Measurements from ENCODE around the gene ZSCAN25. TPM values are rescaled to one million over a fixed set of nuclear protein-coding genes. Genes with fewer than 3 reads are reported as not detected.

The ZSCAN25 gene
- total and polyA plus RNA-seq, 2 of the 13 experiments (the other 11 are each of a cell fraction or from before 2014, with no cell fraction given), result 12.1 to 16.8 TPM

DNA sequence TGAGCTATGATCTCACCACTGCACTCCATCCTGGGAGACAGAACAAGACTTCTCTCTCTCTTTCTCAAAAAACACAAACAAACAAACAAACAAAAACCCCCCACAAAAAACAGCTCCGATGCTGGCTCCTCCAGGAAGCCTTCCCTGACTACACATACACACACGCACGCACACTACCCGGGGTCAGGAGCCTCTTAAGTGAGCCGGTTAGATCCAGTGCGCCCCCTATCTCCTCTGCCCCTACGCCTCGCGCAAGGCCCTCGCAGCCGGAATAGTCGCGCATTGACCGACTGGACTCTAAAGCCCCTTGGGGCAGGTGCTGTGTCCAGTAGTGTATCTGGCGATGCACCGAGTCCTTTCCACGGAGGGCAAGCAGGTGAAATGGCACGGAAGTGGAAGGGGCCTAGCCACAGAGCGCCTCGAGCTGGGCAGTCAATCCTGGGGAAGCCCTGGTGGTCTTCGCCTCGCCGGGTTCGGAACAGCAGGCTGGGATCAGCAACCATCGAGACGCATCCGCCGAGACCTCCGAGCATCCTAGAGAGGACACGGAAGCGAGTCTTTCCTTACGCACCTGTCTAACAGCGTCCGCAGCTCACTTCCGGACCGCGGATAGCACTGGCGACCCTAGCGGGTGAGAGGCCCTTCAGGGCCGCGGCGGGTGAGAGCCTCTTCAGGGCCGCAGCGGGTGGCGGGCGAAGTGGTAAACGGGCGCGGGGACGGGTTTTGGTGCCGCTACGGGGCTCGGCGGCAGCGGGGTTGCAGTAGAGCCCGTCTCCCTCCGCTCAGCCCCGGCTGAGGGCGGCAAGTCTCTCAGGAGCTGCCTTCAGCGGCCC is at the start of gene ZSCAN25 (continued):
- TF ChIP-seq, protein P1, sequence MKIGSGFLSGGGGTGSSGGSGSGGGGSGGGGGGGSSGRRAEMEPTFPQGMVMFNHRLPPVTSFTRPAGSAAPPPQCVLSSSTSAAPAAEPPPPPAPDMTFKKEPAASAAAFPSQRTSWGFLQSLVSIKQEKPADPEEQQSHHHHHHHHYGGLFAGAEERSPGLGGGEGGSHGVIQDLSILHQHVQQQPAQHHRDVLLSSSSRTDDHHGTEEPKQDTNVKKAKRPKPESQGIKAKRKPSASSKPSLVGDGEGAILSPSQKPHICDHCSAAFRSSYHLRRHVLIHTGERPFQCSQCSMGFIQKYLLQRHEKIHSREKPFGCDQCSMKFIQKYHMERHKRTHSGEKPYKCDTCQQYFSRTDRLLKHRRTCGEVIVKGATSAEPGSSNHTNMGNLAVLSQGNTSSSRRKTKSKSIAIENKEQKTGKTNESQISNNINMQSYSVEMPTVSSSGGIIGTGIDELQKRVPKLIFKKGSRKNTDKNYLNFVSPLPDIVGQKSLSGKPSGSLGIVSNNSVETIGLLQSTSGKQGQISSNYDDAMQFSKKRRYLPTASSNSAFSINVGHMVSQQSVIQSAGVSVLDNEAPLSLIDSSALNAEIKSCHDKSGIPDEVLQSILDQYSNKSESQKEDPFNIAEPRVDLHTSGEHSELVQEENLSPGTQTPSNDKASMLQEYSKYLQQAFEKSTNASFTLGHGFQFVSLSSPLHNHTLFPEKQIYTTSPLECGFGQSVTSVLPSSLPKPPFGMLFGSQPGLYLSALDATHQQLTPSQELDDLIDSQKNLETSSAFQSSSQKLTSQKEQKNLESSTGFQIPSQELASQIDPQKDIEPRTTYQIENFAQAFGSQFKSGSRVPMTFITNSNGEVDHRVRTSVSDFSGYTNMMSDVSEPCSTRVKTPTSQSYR (CRISPR knock-in tag; IDR thresholded peaks at IDR 0.05; ENCODE audit: borderline replicate concordance), result peak; percentile 8; the same call in 1 of the 2 replicates
- TF ChIP-seq ZFAT (CRISPR knock-in tag; conservative IDR thresholded peaks at IDR 0.05) (no peak; the same call in 1 of the 2 replicates), TARDBP (CRISPR knock-in tag; IDR thresholded peaks at IDR 0.05) (peak; percentile 91), ZSCAN30 (CRISPR knock-in tag; IDR thresholded peaks at IDR 0.05) (no peak), KLF13 (CRISPR knock-in tag; IDR thresholded peaks at IDR 0.05) (0 out of 2 replicates have a peak, but pooled peaks have one; percentile 40), ZNF235 (CRISPR knock-in tag; IDR thresholded peaks at IDR 0.05; ENCODE audit: borderline replicate concordance) (peak; percentile 72), FOXK1 (CRISPR knock-in tag; IDR thresholded peaks at IDR 0.05; ENCODE audit: borderline replicate concordance, low read depth) (peak; percentile 84; the same call in 1 of the 2 replicates), ZNF34 (CRISPR knock-in tag; IDR thresholded peaks at IDR 0.05; ENCODE audit: borderline replicate concordance) (no peak; the same call in 1 of the 2 replicates), ZNF33A (CRISPR knock-in tag; IDR thresholded peaks at IDR 0.05; ENCODE audit: borderline replicate concordance) (peak; percentile 91; the same call in 1 of the 2 replicates), ISX (CRISPR knock-in tag; conservative IDR thresholded peaks at IDR 0.05) (no peak), MATR3 (CRISPR knock-in tag; IDR thresholded peaks at IDR 0.05) (no peak), HHEX (CRISPR knock-in tag; IDR thresholded peaks at IDR 0.05) (peak; percentile 17; the same call in 1 of the 2 replicates), PCBP2 (optimal IDR thresholded peaks at IDR 0.05; ENCODE audit: low read depth, low read length, poor library complexity, severe bottlenecking) (no peak), ZNF776 (CRISPR knock-in tag; IDR thresholded peaks at IDR 0.05) (peak; percentile 88), BORCS8-MEF2B (CRISPR knock-in tag; IDR thresholded peaks at IDR 0.05) (peak; percentile 97), ZSCAN25 (CRISPR knock-in tag; IDR thresholded peaks at IDR 0.05) (peak; percentile 77; the same call in 1 of the 2 replicates), DPF2 (CRISPR knock-in tag; IDR thresholded peaks at IDR 0.05; ENCODE audit: borderline replicate concordance, low read depth) (no peak), TRIM22 (IDR thresholded peaks at IDR 0.05) (no peak), CBX5 (CRISPR knock-in tag; IDR thresholded peaks at IDR 0.05; ENCODE audit: borderline replicate concordance) (peak; percentile 78; the same call in 1 of the 2 replicates), HNF4A (CRISPR knock-in tag; IDR thresholded peaks at IDR 0.05) (no peak; the same call in none of the 2 replicates), MED13 (CRISPR knock-in tag; IDR thresholded peaks at IDR 0.05) (peak; percentile 72)
- TF ChIP-seq, protein P2, sequence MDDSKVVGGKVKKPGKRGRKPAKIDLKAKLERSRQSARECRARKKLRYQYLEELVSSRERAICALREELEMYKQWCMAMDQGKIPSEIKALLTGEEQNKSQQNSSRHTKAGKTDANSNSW (CRISPR knock-in tag; IDR thresholded peaks at IDR 0.05; ENCODE audit: borderline replicate concordance), result peak; percentile 96; the same call in 1 of the 2 replicates
- TF ChIP-seq, protein P3, sequence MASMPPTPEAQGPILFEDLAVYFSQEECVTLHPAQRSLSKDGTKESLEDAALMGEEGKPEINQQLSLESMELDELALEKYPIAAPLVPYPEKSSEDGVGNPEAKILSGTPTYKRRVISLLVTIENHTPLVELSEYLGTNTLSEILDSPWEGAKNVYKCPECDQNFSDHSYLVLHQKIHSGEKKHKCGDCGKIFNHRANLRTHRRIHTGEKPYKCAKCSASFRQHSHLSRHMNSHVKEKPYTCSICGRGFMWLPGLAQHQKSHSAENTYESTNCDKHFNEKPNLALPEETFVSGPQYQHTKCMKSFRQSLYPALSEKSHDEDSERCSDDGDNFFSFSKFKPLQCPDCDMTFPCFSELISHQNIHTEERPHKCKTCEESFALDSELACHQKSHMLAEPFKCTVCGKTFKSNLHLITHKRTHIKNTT (CRISPR knock-in tag; IDR thresholded peaks at IDR 0.05), result no peak

Data from HepG2 (cell line).